DMS114 treated with DMSO at 0.1 percent for 48 hours (cell line): ENCODE results near the gene INTS6.
"Not testable (repeated sequence)": the region's sequence is repeated elsewhere in the genome, so short reads cannot be mapped to it uniquely, and the experiment has no call there.

Experiments used
- DNase-seq: peaks from one replicate; lab custom pipeline; 2025; ENCODE audit not compliant: unreplicated experiment; lab: John Stamatoyannopoulos, UW

The INTS6 gene

DNA sequence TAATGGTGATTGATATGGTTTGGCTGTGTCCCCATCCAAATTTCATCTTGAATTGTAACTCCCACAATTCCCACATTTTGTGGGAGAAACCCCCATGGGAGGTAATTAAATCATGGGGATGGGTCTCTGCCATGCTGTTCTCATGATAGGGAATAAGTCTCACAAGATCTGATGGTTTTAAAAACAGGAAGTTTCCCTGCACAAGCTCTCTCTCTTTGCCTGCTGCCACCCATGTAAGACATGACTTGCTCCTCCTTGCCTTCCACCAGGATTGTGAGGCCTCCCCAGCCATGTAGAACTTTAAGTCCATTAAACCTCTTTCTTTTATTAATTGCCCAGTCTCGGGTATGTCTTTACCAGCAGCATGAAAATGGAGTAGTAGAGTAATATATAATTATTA is 37.5 kb downstream of the INTS6 start:
- DNase-seq = not testable (repeated sequence)

- DNase-seq = no peak
Measured at GRCh38 chr13:51412431-51412830, 40.4 kb downstream of the INTS6 start.

DNA sequence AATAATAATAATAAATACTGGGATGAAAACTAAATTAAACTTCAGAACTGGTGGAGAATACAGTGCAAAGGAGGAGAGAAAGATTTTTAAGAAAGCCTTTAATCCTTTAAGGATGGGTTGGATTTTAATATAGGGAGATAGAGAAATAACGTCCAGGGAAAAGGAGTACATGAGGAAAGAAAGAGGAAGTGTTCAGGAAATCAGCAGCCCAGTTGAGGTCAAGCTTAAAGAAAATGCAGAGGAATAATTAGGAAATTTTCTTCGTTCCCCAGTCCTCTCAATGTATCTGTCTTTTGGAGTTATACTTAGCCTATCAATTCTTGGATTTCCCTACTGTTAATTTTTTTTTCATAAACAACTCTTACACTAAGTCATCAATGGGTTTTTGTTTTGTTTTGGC is 47.7 kb downstream of the INTS6 start:
- no peak for DNase-seq

DNA sequence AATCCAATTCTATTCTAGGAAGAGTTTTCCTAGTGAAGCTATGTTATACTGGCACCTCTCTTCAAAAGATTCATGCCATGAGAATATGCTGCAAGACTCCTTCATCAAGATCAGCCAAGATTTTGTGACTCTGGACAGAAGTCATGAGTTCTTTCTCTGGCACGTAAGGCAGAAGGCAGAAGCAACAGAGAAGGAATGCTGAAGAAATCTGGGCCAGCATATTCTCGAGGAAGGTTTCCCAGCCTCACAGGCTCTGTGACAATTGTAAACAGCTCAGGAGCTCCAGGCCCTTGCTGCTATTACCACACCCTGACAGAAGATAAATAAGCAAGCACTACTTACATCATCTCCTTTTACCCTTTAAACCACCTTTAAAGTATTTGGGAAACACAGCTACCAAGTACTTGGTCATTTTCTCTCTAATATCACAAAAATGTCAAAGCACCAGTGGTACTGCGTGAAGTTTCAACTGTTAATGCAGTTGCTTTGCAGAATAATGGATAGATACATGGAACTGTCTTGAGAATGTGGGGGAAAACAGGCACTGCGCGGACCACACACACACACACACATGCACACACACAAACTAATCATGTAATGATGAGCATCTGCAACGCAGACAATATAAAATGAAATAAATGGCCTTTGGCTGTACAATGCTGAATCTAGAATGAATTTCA is 55.4 kb downstream of the INTS6 start:
- no peak for DNase-seq

DNA sequence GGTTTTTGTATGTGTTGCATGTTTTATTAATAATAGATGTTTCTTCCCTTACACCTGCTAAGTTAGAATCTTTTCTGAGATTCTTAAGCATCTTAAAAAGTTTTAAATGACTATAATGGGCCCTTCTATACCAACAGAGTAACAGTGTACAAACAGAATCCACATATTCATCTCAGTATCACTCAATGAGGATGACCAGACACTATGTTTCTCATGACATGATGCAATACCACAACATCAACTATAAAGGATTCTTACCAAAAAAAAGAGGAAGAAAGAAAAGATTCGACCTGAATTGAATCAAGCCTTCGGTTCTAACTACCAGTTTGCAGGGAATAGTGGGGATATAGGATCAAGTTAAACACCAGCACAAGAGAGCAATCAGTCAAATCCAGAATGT is 56.5 kb downstream of the INTS6 start:
- no peak for DNase-seq

- no peak for DNase-seq
Measured at GRCh38 chr13:51394724-51395123, 58.1 kb downstream of the INTS6 start.

DNA sequence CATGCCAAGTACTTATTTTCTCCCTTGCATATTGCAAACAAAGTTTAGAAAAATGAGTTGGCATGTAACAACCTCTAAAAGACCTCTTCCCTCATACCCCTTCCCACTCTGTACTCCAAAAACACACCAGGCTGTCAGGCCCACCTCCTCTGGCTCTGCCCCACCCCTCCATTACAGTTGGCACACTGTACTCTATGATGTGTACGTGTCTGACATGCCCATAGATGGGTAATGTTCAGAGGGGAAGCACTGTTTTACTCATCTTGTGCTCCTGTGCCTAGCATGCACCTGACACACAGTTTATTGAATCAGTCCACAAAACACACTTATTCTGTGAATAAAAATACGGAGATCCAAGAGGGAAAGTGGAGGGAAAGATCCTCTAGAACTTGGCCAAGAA is 67.7 kb downstream of the INTS6 start:
- DNase-seq = no peak

GRCh38 chr13:51380269-51380668 is 72.6 kb downstream of the INTS6 start:
- no peak for DNase-seq

GRCh38 chr13:51373451-51373850 is 79.4 kb downstream of the INTS6 start:
- DNase-seq = no peak

- no peak for DNase-seq
Measured at GRCh38 chr13:51371768-51372399, 81.0 kb downstream of the INTS6 start.

DNA sequence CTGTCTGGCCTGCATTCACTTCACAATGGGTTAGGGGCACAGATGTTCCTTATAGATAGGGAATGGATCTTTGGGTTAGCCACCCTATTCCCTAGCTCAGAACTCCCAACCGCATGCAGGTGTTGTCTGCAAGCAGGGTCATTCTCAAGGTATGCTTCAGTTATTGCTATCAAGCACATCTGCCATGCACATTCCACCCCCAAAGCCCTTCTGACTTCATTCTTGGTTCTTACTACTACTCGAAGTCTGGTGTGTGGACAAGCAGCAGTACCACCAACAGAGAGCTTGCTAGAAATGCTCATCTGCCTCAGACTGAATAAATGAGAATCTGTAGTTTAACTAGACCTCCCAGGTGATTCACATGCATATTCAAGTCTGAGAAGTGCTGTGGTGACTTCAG is 82.0 kb downstream of the INTS6 start:
- no peak for DNase-seq

GRCh38 chr13:51370116-51370515 is 82.7 kb downstream of the INTS6 start:
- DNase-seq = no peak

GRCh38 chr13:51364404-51365008 is 88.3 kb downstream of the INTS6 start:
- DNase-seq = no peak

- no peak for DNase-seq
Measured at GRCh38 chr13:51363625-51364024, 89.2 kb downstream of the INTS6 start.

- DNase-seq = no peak
Measured at GRCh38 chr13:51361106-51361505, 91.7 kb downstream of the INTS6 start.

GRCh38 chr13:51360489-51360888 is 92.3 kb downstream of the INTS6 start:
- no peak for DNase-seq

DNA sequence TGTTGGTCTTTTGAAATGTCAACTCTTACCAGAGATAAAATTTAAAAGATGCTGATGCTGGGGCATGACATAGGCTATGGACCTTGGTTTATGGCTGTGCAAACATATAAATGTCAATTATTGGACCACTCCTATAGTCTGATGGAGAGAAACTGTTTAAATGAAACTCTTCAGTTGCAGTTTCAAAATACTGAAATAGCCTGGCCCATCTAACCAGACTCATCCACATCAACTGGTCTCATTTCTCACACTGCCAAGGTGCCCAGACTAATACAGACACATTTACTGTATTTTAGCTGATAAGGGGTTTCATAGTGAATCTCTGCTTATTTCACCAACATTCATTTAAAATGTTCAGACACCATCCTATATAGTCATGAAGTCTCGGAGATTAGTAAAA is 93.5 kb downstream of the INTS6 start:
- DNase-seq = no peak

DNA sequence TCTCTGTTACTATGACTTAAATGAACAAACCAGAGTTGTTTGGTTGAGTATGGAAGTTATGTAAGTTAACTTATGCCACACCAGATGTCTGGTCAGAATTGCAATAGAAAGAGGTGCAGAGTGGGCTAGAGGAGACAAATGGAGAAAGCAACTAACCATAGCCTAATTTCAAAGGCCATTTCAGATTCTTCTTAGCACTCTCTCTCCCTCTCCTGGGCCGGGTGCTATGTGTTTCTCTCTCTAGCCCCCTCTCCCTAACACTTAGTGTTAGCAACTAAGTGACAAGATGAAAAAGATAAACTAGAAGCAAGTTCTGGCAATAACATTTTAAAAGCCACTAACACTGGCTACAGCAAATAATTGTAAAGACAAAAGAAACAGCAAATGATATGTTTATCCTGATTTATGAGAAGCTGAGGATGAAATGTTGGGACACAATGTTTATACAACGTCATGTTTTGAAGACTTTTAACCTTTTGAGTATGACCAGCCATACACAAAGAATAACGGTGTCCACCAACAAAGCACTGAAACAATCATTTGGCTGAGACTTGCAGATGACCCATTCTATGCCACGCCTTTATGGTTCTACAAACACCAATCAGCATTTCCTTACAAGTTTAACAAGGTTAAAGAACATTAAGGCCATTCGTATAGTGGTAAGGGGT is 94.8 kb downstream of the INTS6 start:
- DNase-seq = no peak

- no peak for DNase-seq
Measured at GRCh38 chr13:51355217-51355616, 97.6 kb downstream of the INTS6 start.

GRCh38 chr13:51349016-51349415 is 103.8 kb downstream of the INTS6 start:
- DNase-seq = no peak

DNA sequence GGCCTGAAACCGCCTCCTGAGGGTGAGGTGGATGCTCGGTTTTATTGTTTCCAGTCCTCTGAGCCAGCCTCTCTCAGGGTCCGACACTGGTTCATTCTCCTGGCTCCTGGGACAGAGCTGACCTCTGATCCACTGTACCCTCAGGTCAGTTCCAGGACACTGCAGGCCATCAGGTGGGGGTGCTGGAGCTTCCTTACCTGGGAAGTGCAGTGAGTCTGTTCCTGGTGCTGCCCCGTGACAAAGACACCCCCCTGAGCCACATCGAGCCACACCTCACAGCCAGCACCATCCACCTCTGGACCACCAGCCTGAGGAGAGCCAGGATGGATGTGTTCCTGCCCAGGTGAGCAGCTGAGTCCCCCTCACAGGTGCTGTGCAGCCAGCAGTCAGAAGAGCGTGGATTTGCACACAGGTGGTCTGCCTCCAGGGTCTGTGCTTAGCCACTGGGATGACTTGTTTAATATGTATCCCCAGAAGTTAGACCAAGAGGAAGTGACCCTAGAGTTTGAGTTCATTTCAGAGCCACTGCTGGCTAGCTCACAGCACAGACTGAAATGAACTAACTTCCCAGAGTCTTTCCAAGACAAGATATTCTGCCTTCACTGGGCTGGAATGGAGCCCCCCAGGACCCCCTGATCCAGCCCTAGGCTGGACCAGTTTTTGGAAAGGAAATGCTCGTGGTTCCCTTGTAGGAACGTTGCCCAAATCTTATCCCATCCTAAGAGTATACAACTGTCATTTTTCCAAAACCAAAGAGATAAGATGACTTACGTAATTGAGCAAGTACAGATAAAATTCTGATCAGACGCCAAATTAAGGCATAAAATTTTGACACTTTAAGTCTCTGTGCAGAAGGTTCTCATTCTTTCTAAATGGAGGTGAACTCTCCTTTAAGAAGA is 104.5 kb downstream of the INTS6 start:
- no peak for DNase-seq
